SK-N-MC (cell line): ENCODE measurements around the gene RWDD1.

Experiments used
- DNase-seq: peaks from one replicate; pipeline ENCODE4 v3.0.0-alpha.2; 2011; ENCODE audit warnings: low read depth, low spot score
- H3K27ac ChIP-seq: fragments of 200-600 bp; sonication (generic); 2 replicates; pipeline ENCODE4 v1.5.1; 2016; ENCODE audit warnings: mixed run types
- H3K36me3 ChIP-seq: fragments of 200-600 bp; sonication (generic); 2 replicates; pipeline ENCODE4 v1.6.1; 2017; ENCODE audit warnings: antibody characterized with exemption, low read length, mixed read lengths; ENCODE audit not compliant: insufficient read depth
- H3K4me3 ChIP-seq: fragments of 200-600 bp; sonication (generic); 2 replicates; pipeline ENCODE4 v1.5.1; 2016
- H3K9ac ChIP-seq: fragments of 200-600 bp; sonication (generic); 2 replicates; pipeline ENCODE4 v1.8.0; 2017; ENCODE audit warnings: mixed run types, mixed read lengths; ENCODE audit not compliant: insufficient read length
- H3K9me3 ChIP-seq: fragments of 200-600 bp; sonication (generic); 2 replicates; pipeline ENCODE4 v1.6.1; 2017; ENCODE audit warnings: low read depth, mild to moderate bottlenecking, antibody characterized with exemption, low read length, moderate library complexity, mixed read lengths
- EZH2 ChIP-seq: fragments of 200-600 bp; sonication (generic); IDR thresholded peaks from one replicate; pipeline ENCODE4 v1.6.1; 2017; ENCODE audit warnings: antibody characterized with exemption
- FOXP2 ChIP-seq: optimal IDR thresholded peaks from 2 replicates; pipeline ENCODE3; 2011; ENCODE audit warnings: mild to moderate bottlenecking, moderate library complexity; ENCODE audit not compliant: insufficient read depth; ENCODE audit errors: extremely low read length, control extremely low read depth
- POLR2AphosphoS5 ChIP-seq: IDR thresholded peaks from 2 replicates; pipeline ENCODE4 v1.6.1; 2012; ENCODE audit warnings: mild to moderate bottlenecking, low read depth, low read length, borderline replicate concordance

Gene RWDD1, protein sequence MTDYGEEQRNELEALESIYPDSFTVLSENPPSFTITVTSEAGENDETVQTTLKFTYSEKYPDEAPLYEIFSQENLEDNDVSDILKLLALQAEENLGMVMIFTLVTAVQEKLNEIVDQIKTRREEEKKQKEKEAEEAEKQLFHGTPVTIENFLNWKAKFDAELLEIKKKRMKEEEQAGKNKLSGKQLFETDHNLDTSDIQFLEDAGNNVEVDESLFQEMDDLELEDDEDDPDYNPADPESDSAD

DNA sequence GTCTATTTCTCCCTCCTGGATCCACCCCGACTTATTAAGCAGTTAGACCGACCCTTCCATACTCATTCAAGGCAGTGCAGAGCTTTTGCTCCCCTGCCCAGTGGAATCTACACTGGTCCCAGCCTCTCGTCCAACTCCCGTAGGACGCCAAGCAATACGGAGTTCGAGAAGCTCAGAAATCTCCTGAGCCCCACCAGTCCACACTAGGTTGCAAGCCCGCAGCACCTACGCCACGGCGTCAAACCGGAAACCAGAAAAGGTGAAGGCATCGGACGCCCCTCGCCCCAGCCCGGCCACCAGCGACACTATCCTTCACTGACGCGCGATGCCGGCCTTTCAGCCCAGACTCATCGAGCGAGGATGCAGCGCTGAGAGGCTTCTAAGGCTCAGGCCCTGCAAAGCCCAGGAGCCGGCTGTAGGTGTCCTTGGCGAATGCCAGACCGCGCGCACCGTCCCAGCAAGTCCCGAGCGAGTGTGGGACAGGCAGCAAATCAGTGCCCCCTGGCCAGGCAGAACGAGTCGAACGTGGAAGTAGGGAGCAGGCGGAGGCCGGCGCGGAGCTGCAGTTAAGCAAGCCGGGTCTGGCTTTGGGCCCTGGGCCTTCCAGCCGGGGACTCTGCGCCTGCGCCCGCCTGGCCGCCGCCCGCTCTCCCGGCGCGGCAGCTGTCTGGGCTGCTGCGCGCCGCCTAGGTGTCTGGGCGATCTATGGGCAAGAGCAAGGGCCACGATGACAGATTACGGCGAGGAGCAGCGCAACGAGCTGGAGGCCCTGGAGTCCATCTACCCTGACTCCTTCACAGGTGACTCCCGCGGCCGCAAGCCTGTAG is at the start of gene RWDD1:
Gene RWDD1 (plus strand): TSS at position 649 of the 827 bp plus-strand sequence. CDS start 79 bp downstream, at position 728.
- Histone ChIP-seq H3K27ac (peak within 1 kb of the TSS; percentile 63), H3K4me3 (peak within 1 kb of the TSS; percentile 84), H3K9me3 (no peaks in the 10 kb centered on the region), H3K9ac (peak within 1 kb of the TSS; percentile 94), H3K36me3 (peaks cover 21% of the 10 kb centered on the region)
- TF ChIP-seq POLR2AphosphoS5, result peak; percentile 98
- peak; percentile 38 for TF ChIP-seq FOXP2
- no peak for TF ChIP-seq EZH2
- DNase-seq, result peak; percentile 92

DNA sequence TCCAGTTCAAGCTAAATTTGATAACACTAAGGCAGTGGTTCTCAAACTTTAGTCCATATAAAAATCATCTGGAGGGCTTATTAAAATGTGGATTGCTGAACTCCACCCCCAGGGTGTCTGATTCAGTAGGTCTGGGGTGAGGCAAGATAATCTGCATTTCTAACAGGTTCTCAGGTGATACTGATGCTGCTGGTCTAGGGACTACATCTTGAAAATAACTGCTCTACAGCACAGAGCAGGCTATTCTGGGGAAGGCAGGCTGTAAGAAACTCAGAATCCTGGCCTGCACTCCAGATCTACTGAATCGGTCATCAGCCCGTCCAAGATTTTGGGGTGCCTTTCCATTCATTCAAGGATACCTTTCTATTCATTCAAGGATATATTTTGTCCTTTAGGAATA is 48.4 kb upstream of the RWDD1 start:
- H3K27ac ChIP-seq, result no peak overlapping the region
- no peak overlapping the region for H3K4me3 ChIP-seq
- no peak overlapping the region for H3K9ac ChIP-seq
- no peak for DNase-seq
- TF ChIP-seq FOXP2, result no peak
- no peak for TF ChIP-seq POLR2AphosphoS5
- TF ChIP-seq EZH2, result no peak
- no peaks in the 10 kb centered on the region for H3K9me3 ChIP-seq
- no peaks in the 10 kb centered on the region for H3K36me3 ChIP-seq

DNA sequence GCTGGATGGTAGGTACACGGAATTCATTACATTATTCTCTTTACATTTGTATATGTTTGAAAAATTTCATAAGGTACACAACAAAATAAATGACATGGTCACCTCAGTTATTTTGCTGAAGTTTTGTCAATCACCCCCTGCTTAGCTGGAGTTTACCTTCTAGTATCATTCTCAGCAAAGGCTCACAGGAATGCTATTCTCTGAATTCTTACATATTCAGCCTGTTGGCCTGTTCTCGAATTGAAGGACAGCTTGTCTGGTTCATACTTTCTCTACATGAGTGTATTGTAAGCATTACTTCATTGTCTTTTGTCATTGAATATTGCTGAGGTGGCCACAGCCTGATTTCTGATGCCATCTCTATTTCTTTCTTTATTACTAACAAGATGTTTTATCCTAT is 47.1 kb upstream of the RWDD1 start:
- no peaks in the 10 kb centered on the region for H3K36me3 ChIP-seq
- no peak overlapping the region for H3K27ac ChIP-seq
- no peak overlapping the region for H3K9ac ChIP-seq
- no peak for DNase-seq
- no peak overlapping the region for H3K4me3 ChIP-seq
- H3K9me3 ChIP-seq, result no peaks in the 10 kb centered on the region
- TF ChIP-seq POLR2AphosphoS5, result no peak
- no peak for TF ChIP-seq EZH2
- no peak for TF ChIP-seq FOXP2

DNA sequence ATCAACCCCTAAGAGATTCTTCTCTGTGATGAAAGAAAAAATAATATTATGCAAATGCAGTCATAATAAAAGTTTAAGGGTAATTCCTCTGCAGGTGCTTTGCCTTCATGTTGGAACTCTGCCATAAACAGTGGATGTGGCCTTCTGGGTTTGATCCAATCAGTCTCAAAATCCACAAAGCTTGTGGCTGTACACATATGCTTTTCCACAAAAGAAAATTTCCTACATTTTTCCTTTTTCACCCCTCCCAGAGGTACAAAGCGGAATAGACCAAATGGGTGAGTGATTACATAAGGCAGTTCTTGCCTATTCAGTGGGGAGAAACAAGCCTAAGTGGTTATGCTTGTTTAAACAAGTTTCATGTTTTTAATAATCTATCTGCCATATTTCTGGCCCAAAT is 43.2 kb upstream of the RWDD1 start:
- no peak for TF ChIP-seq FOXP2
- no peak for TF ChIP-seq POLR2AphosphoS5
- no peak for TF ChIP-seq EZH2
- no peak overlapping the region for H3K27ac ChIP-seq
- no peaks in the 10 kb centered on the region for H3K36me3 ChIP-seq
- DNase-seq, result no peak
- H3K4me3 ChIP-seq, result no peak overlapping the region
- no peaks in the 10 kb centered on the region for H3K9me3 ChIP-seq
- H3K9ac ChIP-seq, result no peak overlapping the region

DNA sequence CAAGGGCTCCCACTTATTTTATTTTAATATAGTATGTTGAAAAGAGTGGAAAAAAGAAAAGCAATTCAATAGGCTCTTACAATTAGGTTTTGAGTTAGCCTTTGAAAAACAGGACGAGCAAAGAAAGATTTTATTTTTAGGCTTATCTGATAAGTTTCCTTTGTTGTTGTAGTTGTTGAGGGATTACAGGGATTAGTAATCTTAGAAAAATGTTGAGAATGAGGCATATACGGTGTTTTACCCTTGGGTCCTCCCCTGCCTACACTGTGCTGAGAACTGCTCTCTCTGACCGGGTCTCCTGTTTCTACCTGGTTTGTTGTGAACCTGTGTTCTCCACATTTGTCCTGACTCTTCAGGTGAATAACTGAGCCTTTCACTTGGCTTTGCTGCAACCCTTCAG is 42.5 kb upstream of the RWDD1 start:
- no peak overlapping the region for H3K27ac ChIP-seq
- H3K36me3 ChIP-seq, result no peaks in the 10 kb centered on the region
- DNase-seq, result no peak
- no peak overlapping the region for H3K4me3 ChIP-seq
- H3K9ac ChIP-seq, result no peak overlapping the region
- no peaks in the 10 kb centered on the region for H3K9me3 ChIP-seq
- no peak for TF ChIP-seq POLR2AphosphoS5
- TF ChIP-seq EZH2, result no peak
- TF ChIP-seq FOXP2, result no peak

DNA sequence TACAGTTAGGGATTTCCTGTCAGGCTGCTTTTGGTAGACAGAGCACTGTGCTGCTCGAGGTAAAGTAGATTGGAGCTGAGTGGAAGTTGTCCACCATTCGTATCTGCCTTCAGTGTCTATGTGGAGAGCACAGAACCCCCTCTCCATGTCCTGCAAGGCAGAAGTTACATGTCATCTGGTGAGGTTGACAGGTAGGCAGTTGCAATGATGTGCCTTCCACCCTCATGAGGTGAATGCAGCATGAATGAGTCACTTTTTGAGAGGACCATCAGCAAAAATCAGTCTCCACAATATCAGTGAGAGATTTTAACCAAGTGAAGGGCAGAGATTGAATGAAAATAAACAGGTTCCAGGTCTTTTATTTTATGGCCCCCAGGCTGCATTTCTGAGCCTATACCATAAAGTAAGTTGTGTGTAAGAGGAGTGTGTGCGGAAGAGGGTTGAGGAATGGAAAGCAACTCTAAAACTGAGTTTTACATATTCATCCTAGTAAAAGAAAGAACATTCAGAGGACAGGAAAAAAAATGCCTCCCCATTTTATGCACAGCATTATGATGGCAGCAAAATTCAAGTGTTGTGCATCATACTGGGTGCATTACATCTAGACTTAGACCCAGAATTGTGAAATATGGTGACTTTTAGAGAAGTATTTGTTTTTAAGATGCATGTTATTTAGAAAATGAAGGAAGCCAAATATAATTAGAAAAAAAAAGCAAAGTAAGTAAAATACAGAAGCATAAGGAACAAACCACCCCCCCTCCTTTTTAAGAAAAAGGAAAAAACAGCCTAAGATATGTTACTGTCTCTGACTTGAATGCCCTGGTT is 41.6 kb upstream of the RWDD1 start:
- no peak for TF ChIP-seq EZH2
- TF ChIP-seq POLR2AphosphoS5, result no peak
- no peak for TF ChIP-seq FOXP2
- Histone ChIP-seq H3K9ac (no peak overlapping the region), H3K36me3 (no peaks in the 10 kb centered on the region), H3K9me3 (no peaks in the 10 kb centered on the region), H3K4me3 (no peak overlapping the region), H3K27ac (no peak overlapping the region)
- DNase-seq, result no peak

DNA sequence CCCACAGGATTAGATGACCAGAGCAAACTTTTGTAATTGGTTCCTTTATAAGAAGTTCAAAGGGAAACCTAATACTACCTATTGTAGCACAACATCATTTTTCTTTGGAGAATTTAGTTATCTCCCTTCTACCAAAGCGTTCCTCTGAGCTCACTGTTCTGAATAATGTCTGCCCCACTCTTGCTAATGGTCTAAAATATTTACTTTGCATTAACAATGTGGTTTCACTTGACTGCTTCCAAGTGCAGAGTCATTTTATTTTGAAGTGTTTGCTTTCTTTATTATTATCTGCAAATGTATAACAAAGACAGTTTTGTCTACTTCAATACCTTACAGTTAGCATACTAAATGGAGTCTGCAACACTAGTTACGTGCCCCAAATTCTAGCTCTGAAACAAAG is 40.9 kb upstream of the RWDD1 start:
- no peak overlapping the region for H3K9ac ChIP-seq
- no peaks in the 10 kb centered on the region for H3K36me3 ChIP-seq
- no peak overlapping the region for H3K4me3 ChIP-seq
- TF ChIP-seq EZH2 (no peak), FOXP2 (no peak), POLR2AphosphoS5 (no peak)
- no peaks in the 10 kb centered on the region for H3K9me3 ChIP-seq
- no peak for DNase-seq
- no peak overlapping the region for H3K27ac ChIP-seq
